Activated naive CD8-positive, alpha-beta T cell treated with anti-CD3 and anti-CD28 coated beads for 36 hours (primary cell): Measurements from ENCODE around the gene CEP112. TPM values are rescaled to one million over a fixed set of nuclear protein-coding genes. Genes with fewer than 3 reads are reported as not detected.
"Not testable (repeated sequence)": the region's sequence is repeated elsewhere in the genome, so short reads cannot be mapped to it uniquely, and the experiment has no call there.

Experiments used
- DNase-seq: peaks from one replicate; pipeline ENCODE4 v3.0.0; 2021
- H3K27ac Mint-ChIP-seq: one replicate; pipeline ENCODE4 v1.8.0; 2022; ENCODE audit warnings: mild to moderate bottlenecking, moderate library complexity, mixed read lengths
- H3K27me3 Mint-ChIP-seq: one replicate; pipeline ENCODE4 v1.8.0; 2022; ENCODE audit warnings: mild to moderate bottlenecking, mixed read lengths
- H3K36me3 Mint-ChIP-seq: one replicate; pipeline ENCODE4 v1.8.0; 2021; ENCODE audit warnings: mild to moderate bottlenecking, mixed read lengths
- H3K4me1 Mint-ChIP-seq: one replicate; pipeline ENCODE4 v1.8.0; 2021; ENCODE audit warnings: mixed read lengths
- H3K4me3 Mint-ChIP-seq: one replicate; pipeline ENCODE4 v1.8.0; 2022; ENCODE audit warnings: mild to moderate bottlenecking, moderate library complexity, mixed read lengths
- H3K9me3 Mint-ChIP-seq: one replicate; pipeline ENCODE4 v1.8.0; 2022; ENCODE audit warnings: mixed read lengths
- total RNA-seq, 2 experiments: library from RNA; stranded (reverse); gene quantifications; one replicate each; pipeline ENCODE4 v1.2.3, GENCODE V29; 2021

Gene CEP112
- total RNA-seq, 2 experiments from 2014 or later: 0.54 to 1.3 TPM

DNA sequence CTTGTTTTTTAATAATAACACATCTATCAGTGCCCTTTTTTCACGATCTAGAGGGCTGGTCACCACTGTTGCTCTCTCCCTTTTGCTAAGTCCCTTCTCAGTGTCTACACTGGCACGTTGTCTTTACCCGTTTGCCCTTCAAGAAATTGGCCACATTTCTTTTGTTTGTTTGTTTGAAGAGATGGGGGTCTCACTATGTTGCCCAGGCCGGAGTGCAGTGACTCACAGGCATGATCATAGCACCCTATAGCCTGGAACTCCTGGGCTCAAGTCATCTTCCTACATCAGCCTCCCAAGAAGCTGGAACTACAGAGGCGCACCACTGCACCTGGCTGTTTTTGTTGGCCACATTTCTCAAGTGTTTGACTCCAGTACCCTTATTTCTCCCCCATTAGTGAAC is 492.5 kb downstream of the CEP112 start:
- H3K4me1 Mint-ChIP-seq: no peaks in the 10 kb centered on the region
- H3K27me3 Mint-ChIP-seq: no peaks in the 10 kb centered on the region
- H3K36me3 Mint-ChIP-seq: no peaks in the 10 kb centered on the region
- DNase-seq: no peak
- no peaks in the 10 kb centered on the region for H3K9me3 Mint-ChIP-seq
- H3K4me3 Mint-ChIP-seq: no peak overlapping the region
- H3K27ac Mint-ChIP-seq: no peak overlapping the region

DNA sequence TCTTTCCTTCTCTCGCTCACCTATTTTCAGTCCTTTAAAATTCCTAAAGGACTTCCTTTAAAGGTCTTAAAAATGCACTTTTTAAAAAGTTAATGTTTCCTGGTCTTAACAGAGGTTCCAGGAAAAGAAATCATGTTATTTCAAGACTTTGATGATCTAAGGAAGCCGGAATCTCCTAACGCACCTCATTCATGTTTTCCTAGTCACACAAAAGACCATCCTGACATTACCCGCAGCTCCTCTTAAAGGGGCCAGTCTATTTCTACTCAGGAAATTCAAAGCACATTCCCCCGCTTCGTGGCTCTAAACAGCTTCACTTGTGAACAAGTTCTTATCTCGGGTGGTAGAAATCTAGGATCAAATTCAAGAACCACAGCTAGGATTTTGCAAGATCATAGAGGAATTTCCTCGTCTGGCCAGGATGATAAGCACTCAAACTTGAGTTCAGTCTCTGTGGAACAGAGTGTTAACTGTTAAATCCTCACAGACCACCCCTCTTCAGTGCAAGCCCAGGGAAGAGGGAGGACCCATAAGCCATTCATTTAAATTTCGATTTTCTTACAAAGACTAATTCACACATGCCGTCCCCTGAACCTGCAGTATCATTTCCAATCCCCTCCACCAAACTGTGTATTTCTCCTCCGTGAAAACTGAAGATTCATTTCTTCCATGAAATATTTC is 493.4 kb downstream of the CEP112 start:
- Mint-ChIP-seq H3K36me3 (no peaks in the 10 kb centered on the region), H3K27me3 (no peaks in the 10 kb centered on the region)

GRCh38 chr17:65697661-65698060 is 494.3 kb downstream of the CEP112 start:
- Mint-ChIP-seq H3K4me3 (no peak overlapping the region), H3K27me3 (no peaks in the 10 kb centered on the region), H3K9me3 (no peaks in the 10 kb centered on the region), H3K4me1 (no peaks in the 10 kb centered on the region), H3K36me3 (no peaks in the 10 kb centered on the region), H3K27ac (no peak overlapping the region)
- no peak for DNase-seq

More for the DNA sequence above, 493.4 kb downstream of the CEP112 start:
- DNase-seq: no peak
- H3K9me3 Mint-ChIP-seq: no peaks in the 10 kb centered on the region
- H3K4me1 Mint-ChIP-seq: no peaks in the 10 kb centered on the region
- H3K27ac Mint-ChIP-seq: no peak overlapping the region
- H3K4me3 Mint-ChIP-seq: no peak overlapping the region

DNA sequence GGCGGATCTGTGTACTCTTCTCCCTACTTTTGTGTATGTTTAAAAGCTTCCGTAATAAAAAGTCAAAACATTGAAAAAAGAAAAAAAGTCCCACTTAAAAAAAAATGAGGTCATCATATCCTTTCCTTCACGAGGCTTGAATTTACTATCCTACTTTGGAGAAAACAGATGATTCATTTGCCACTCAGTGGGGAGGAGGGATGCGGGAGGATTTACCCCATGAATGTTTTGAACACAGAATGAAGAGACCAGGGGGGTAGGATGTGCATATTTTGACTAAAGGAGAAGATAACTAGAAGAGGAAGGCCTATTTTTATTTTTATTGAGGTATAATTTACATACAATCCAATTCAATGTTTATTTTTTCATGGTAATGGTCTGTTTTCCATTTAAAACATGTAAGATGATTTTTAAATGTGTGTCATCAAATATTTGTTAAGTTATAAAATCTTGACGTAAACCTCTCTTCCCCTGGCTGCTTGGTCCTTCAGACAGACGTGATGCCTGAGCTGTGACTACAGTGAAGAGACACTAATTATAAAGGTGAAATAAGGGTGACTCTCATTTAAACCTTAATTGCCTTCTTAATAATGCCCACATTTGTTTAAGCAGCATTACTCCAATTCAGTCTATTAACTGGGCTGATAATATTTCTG is 495.1 kb downstream of the CEP112 start:
- no peak overlapping the region for H3K27ac Mint-ChIP-seq
- H3K9me3 Mint-ChIP-seq: no peaks in the 10 kb centered on the region
- H3K27me3 Mint-ChIP-seq: no peaks in the 10 kb centered on the region
- H3K4me1 Mint-ChIP-seq: no peaks in the 10 kb centered on the region
- H3K4me3 Mint-ChIP-seq: no peak overlapping the region
- H3K36me3 Mint-ChIP-seq: no peaks in the 10 kb centered on the region
- DNase-seq: no peak

GRCh38 chr17:65694601-65695000 is 497.3 kb downstream of the CEP112 start:
- H3K36me3 Mint-ChIP-seq: no peaks in the 10 kb centered on the region
- H3K27me3 Mint-ChIP-seq: no peaks in the 10 kb centered on the region
- H3K4me3 Mint-ChIP-seq: no peak overlapping the region
- no peak for DNase-seq
- H3K27ac Mint-ChIP-seq: no peak overlapping the region
- peaks cover 9% of the 10 kb centered on the region for H3K4me1 Mint-ChIP-seq
- H3K9me3 Mint-ChIP-seq: no peaks in the 10 kb centered on the region

- no peaks in the 10 kb centered on the region for H3K27me3 Mint-ChIP-seq
- no peaks in the 10 kb centered on the region for H3K9me3 Mint-ChIP-seq
- H3K4me3 Mint-ChIP-seq: no peak overlapping the region
- H3K27ac Mint-ChIP-seq: no peak overlapping the region
- peaks cover 9% of the 10 kb centered on the region for H3K4me1 Mint-ChIP-seq
- peak; percentile 3 for DNase-seq
- no peaks in the 10 kb centered on the region for H3K36me3 Mint-ChIP-seq
Measured at GRCh38 chr17:65690626-65691310, 501.2 kb downstream of the CEP112 start.

DNA sequence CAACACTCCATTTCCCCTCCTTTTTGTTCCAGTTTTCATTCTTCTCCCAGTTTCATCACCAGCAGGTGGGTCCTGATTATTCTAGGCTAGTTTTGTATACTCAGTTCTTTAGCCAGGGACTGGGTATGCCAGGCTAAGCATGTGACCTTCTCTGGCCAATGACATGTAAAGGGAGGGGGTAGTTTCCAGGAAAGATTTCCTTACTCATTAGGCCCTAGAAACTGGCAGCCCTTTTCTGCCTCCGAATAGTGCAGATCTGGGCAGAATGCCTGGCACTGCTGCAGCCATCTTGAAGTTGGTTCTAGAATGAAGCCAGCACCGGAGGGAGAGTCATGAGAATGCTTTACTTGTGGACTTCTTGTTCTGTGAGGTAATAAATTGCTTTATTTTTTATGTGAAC is 503.6 kb downstream of the CEP112 start:
- no peaks in the 10 kb centered on the region for H3K9me3 Mint-ChIP-seq
- H3K4me3 Mint-ChIP-seq: no peak overlapping the region
- H3K36me3 Mint-ChIP-seq: no peaks in the 10 kb centered on the region
- H3K27ac Mint-ChIP-seq: no peak overlapping the region
- DNase-seq: no peak
- H3K4me1 Mint-ChIP-seq: peaks cover 9% of the 10 kb centered on the region
- H3K27me3 Mint-ChIP-seq: no peaks in the 10 kb centered on the region

GRCh38 chr17:65685110-65685509 is 506.8 kb downstream of the CEP112 start:
- Mint-ChIP-seq H3K27me3 (no peaks in the 10 kb centered on the region), H3K36me3 (no peaks in the 10 kb centered on the region), H3K4me3 (no peak overlapping the region), H3K27ac (no peak overlapping the region), H3K9me3 (no peaks in the 10 kb centered on the region), H3K4me1 (no peaks in the 10 kb centered on the region)
- no peak for DNase-seq

DNA sequence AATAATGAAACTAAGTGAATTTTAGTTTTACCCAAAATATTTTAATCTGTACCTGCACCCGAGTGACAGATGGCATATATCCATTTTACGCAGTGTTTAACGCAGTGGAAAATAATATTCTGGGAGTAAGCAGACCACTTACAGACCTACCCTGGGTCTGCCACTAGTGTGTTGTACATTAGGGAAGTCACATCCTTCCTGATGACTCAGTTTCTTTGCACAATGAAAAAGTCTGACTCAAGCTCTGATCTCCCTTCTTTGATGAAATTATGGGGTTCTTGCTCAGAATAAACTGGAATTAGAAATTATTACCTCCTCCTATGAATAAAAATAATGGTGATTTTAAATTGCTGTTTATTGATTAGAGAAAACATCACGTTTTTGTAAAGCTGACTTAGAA is 507.3 kb downstream of the CEP112 start:
- Mint-ChIP-seq H3K27ac (no peak overlapping the region), H3K27me3 (no peaks in the 10 kb centered on the region), H3K4me1 (no peaks in the 10 kb centered on the region), H3K36me3 (no peaks in the 10 kb centered on the region), H3K4me3 (no peak overlapping the region), H3K9me3 (no peaks in the 10 kb centered on the region)
- DNase-seq: no peak

DNA sequence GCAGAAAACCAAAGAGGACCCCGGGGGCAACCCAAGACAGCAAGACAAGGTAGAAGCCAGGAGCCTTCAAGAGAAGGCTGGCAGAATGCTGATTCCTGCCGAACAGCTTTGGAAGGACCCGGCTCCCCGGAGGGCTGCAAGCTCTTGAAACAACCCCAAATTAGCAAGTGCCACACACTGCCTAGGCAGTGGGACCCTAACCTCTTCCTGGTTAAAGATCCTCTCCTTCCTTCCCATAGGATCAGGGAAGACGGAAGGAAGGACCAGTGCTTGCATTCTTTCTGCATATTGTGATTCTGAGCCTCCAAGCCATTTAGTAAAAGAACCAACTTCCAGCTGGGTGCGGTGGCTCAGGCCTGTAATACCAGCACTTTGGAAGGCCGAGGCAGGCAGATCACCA is 508.5 kb downstream of the CEP112 start:
- Mint-ChIP-seq H3K27ac (no peak overlapping the region), H3K27me3 (no peaks in the 10 kb centered on the region), H3K9me3 (no peaks in the 10 kb centered on the region), H3K4me1 (no peaks in the 10 kb centered on the region), H3K36me3 (no peaks in the 10 kb centered on the region), H3K4me3 (no peak overlapping the region)
- DNase-seq: no peak

GRCh38 chr17:65681763-65682162 is 510.2 kb downstream of the CEP112 start:
- H3K36me3 Mint-ChIP-seq, DNase-seq, H3K4me3 Mint-ChIP-seq, H3K9me3 Mint-ChIP-seq, H3K27ac Mint-ChIP-seq, H3K27me3 Mint-ChIP-seq, H3K4me1 Mint-ChIP-seq: not testable (repeated sequence)

GRCh38 chr17:65679165-65679845 is 512.6 kb downstream of the CEP112 start:
- Mint-ChIP-seq H3K36me3 (no peaks in the 10 kb centered on the region), H3K27ac (no peak overlapping the region), H3K4me1 (no peaks in the 10 kb centered on the region), H3K9me3 (no peaks in the 10 kb centered on the region), H3K4me3 (no peak overlapping the region), H3K27me3 (no peaks in the 10 kb centered on the region)
- no peak for DNase-seq

GRCh38 chr17:65678546-65678945 is 513.4 kb downstream of the CEP112 start:
- Mint-ChIP-seq H3K9me3 (no peaks in the 10 kb centered on the region), H3K4me1 (no peaks in the 10 kb centered on the region)

GRCh38 chr17:65677932-65678331 is 514.0 kb downstream of the CEP112 start:
- Mint-ChIP-seq H3K27ac (no peak overlapping the region), H3K4me3 (no peak overlapping the region), H3K4me1 (no peaks in the 10 kb centered on the region), H3K36me3 (no peaks in the 10 kb centered on the region), H3K9me3 (no peaks in the 10 kb centered on the region), H3K27me3 (no peaks in the 10 kb centered on the region)
- DNase-seq: no peak

More at GRCh38 chr17:65678546-65678945, 513.4 kb downstream of the CEP112 start:
- Mint-ChIP-seq H3K4me3 (no peak overlapping the region), H3K36me3 (no peaks in the 10 kb centered on the region), H3K27ac (no peak overlapping the region), H3K27me3 (no peaks in the 10 kb centered on the region)
- no peak for DNase-seq
